NCI-H460 (cell line): Measurements from ENCODE around the gene TRIM44. TPM values are rescaled to one million over a fixed set of nuclear protein-coding genes. Genes with fewer than 3 reads are reported as not detected.
"Not testable (repeated sequence)": the region's sequence is repeated elsewhere in the genome, so short reads cannot be mapped to it uniquely, and the experiment has no call there.

Experiments
- DNase-seq: peaks from one replicate; pipeline ENCODE4 v3.0.0-alpha.2; 2016; ENCODE audit warnings: low read depth; ENCODE audit errors: extremely low read depth
- total RNA-seq: library from RNA; depleted of rRNA; stranded (reverse); fragments of >200 nt; shearing (Covaris generic); gene quantifications from 2 replicates; pipeline ENCODE4 v1.2.3, GENCODE V29; 2014

Gene TRIM44
- total RNA-seq, 1 experiment from 2014 or later = 20.8 TPM

DNA sequence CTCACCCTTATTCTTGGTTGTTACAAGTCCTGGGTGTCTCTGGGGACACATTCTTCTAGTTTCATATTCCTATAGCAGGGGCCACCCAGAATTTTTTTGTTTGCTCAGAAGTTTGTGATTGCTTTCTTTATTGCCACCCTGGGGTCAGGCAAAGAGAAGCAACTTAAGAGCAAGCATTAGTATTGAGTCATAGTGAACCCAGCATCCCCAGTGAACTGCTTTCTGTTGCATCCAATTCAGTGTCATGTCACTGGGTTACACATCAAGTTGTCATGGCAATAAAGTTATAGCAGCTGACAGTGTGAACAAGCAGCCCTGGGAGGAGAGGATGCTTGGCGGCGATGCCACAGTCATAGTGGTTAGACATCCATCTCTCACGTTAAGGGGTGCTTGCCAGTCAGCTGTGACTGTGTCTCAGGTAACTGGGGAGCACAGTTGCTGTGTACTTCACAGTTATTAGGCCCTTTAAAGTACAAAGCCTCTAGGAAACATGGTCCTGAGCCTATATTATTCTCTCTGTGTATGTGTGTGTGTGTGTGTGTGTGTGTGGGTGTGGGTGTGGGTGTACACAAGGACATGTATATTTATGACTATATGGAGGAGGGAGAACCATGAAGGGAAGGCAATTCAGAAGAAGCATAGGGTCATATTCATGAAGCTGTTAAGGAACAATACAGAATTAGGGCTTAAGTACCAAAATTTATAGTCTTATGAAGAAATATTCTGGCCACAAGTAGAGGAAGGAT, 52.5 kb downstream of the TRIM44 start:
- DNase-seq = no peak

DNA sequence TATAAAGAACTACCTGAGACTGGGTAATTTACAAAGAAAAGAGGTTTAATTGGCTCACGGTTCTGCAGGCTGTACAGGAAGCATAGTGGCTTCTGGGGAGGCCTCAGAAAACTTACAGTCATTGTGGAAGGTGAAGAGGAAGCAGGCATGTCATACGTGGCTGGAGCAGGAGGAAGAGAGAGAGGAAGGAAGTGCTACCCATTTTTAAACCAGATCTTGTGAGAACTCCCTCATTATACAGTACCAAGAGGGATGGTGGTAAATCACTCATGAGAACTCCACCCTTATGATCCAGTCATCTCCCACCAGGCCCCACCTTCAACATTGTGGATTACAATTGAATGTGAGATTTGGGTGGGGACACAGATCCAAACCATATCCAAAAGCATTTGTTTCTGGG, 53.1 kb downstream of the TRIM44 start:
- not testable (repeated sequence) for DNase-seq

DNA sequence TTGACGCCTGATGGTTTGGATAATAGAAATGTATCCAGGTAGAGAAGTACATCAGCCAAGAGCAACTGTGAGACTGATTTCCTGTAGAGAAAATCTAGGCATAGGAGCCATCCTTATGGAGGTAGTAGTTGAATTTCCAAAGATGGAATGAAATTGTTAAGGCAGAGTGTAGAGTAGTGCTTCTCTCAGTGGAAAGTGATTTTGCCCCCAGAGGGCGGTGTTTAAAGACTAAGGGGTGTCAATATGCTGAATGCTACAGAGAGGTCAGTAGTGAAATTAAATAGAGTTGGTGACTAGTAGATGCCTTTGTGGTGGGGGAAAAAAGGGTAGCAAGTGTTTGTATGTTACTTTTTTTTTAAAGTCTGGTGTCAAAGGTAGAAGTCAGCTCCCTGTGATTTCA, 54.5 kb downstream of the TRIM44 start:
- no peak for DNase-seq

GRCh38 chr11:35717520-35717919, 54.9 kb downstream of the TRIM44 start:
- no peak for DNase-seq

DNA sequence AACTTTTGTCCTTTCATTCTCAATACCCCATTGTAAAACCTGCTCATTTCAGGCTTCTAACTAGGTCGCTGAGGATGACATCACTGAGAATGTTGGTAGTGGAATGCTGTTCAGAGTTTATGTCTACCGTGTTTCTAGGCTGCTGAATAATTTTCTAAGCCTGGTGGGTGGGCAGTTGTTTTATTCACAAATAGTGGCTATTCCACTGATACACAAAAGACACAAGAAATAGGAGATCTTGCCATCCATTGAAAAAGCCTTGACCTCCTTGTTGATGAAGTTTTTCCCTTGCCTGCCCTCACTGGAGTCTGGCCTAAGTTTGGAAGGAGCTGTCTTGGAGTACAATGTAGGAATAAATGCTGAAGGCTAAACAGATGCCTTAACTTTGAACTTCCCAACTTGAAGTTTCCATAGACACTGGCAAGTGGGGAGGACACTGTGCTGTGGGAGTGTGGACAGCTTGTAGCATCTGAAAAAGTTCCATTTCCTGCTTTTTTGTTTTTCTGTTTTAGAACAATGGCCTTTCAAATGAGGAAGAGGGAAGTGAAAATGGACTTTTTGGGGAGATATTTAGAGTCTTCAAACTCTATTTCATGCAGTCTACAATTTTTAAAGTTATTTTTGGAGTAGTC, 59.2 kb downstream of the TRIM44 start:
- DNase-seq = no peak

GRCh38 chr11:35722641-35723040, 60.1 kb downstream of the TRIM44 start:
- no peak for DNase-seq

- DNase-seq = no peak
These were observed 60.9 kb downstream of the TRIM44 start for GRCh38 chr11:35723493-35723892.

GRCh38 chr11:35723913-35724312, 61.3 kb downstream of the TRIM44 start:
- no peak for DNase-seq

GRCh38 chr11:35725885-35726284, 63.3 kb downstream of the TRIM44 start:
- DNase-seq = no peak

DNA sequence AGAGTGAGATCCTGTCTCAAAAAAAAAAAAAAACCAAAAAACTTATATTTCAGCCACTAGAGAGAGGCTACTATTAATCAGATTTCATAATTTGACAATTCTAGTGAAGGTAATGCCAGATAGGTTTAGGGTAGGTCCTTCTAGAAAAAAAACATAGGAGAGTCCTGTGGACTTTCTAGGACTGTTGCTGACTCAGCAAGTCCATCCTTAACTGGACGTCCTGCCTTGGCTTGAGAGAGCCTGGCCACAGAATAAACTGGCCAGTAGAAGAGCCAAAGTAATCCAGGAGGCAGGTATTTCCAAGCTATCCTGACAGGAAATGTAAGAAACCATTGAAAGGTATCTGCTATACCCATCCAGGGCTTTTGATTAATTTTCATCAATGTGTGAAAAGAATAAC, 64.6 kb downstream of the TRIM44 start:
- no peak for DNase-seq

DNA sequence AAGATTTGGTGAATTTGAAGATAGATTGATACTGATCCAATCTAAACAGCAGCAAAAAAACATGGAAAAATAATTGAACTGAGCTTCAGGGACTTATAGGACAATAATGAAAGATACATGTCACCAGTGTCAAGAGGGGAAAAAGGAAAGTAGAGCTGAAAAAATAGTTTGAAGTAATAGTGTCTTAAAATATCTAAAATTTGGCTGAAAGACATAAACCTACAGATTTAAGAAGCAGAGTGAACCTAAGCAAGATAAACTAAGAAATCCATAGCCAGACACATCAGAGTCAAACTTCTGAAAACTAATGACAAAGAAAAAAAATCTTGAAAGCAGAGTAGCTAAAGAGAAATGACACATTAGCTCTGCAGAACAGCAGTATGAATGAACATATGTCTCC, 67.7 kb downstream of the TRIM44 start:
- no peak for DNase-seq

DNA sequence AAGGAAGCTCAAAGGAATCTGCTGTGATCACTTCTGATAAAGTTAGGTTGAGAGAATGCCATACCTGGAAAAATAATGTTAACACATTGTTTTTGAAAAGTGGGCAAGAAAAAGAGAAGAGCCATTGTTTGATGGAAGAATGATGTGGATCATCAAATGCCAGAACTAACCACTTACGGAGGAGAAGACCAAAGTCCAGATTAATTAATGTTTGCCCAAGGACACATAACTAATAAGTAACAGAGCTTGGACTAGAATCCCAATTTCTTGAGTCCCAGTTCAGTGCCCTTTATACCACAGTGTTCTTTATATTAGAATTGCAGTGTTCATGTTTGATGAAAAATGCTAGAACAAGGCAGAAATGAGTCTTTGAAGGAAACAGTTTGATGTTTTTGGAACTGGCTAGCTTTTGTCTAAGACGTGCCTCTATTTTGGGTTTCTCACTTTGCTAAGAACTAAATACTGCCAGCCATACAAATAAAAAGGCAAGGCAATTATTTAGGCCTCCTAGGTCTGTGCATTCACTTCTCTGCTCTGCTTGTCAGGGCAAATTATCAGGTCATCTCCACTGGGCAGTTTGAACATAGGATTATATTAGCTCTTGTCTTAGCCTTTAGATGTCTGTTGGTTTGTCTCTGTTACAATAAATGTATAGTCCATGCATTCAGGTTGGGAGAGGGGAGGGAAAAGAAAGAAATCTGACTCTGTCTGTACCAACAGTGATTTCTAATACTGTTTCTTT, 72.3 kb downstream of the TRIM44 start:
- DNase-seq = no peak

DNA sequence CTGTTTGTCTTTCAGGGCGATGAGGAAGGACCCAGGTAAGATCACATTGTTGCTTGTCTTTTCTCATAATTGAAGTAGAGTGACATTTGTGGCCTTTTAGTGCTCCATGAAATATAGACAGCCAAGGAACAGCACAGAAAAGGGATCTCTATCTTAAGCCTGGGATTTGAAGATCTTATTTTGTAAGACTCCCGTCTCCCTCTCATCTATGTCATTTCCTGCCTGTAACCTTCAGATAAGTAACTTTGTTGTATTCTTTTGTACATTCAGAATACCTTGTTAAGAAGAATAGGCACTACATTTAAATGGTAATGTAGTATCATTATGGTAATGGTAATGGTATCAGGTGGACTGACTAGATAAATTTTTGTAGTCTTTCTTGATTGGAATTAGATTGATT, 72.8 kb downstream of the TRIM44 start:
- no peak for DNase-seq

DNA sequence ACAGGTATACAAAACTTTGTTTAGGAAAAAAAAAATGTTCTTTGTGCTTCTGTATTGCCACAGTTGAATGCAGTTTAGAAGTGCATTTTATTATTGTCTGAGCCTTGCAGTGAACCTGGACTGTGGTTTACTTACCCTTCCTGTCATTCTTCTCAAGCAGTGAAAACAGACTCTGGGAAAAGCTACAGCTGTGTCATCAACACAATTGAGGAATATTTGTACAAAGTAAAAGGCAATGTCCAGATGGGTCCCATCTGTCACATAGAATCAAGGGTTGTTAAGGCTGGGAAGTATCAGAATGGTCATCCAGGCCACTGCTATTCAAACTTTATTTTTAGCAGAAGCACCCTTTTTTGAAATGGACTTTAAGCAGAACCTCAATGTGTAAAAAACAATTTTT, 73.3 kb downstream of the TRIM44 start:
- no peak for DNase-seq

GRCh38 chr11:35736952-35737351, 74.4 kb downstream of the TRIM44 start:
- DNase-seq = no peak

GRCh38 chr11:35740061-35740799, 77.7 kb downstream of the TRIM44 start:
- DNase-seq = no peak

DNA sequence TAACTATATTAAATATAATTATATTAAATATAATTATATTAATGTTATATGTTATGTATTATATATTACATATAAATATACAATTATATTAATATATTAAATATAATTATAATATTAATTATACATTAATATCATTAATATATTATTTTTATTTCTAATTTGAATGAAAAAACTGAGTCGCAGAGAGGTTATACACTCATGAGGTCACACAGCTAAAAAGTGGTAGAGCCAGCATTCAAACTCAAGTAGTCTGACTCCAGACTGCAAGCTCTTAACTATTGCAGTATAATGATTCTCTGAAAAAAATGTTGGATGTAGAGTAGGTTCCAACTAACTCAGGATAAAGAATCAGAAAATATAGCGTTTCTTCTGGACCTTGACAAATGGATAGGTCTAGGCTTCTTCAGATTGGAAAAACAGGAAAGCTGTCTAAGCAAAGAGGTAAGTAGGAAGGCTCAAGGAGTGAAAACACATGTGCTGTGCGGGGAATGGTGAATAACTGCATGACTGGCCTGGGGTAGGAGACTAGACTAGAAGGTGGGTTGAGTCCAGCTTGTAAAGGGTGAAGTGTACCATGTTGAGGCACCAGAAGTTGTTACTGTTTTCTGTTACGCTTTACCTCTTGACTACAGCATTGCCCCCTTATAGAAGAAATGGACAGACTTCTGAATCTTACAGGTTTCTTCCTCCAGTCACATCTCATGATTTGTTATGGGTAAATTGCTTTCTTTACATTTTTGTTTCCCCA, 80.3 kb downstream of the TRIM44 start:
- DNase-seq = no peak

DNA sequence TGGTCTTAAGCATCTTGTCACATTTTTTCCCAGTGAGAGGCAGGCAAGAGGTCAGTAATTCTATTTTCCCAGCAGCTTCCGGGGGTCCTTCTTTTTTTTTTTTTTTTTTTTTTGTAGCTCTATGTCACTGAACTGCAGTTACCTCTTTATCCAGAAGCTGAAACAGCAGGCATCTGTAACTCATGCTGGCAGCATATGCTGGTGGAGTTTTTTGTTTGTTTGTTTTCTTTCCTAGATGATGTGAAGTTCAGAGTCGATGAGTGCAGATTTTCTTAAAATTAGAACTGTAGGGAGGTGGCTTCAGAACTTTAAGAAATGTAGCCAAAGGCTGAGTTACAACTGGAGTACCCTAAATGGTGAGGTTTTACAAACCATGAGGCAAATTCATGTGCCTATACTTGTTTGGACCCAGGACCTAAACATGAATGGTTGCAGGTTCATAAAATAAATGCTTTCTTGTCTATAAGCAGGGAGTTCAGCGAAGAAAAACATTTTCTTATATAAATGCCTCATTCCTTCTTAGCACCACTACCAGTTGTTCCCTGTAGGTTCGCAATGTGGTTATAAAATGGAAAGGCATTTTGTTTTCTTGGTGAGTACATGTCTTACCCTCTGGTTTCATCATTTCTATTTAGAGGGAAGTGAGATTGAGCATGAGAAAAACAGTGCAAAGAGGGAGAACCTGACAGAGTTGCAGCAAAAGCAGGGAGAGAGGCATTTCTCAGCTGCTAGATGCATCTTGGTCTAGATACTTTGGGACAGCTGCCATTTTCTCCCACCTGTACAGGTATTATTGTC, 84.0 kb downstream of the TRIM44 start:
- DNase-seq = peak; percentile 19

GRCh38 chr11:35747668-35748067, 85.1 kb downstream of the TRIM44 start:
- DNase-seq = no peak

- no peak for DNase-seq
These were observed 86.1 kb downstream of the TRIM44 start for GRCh38 chr11:35748644-35749043.
